H4 (cell line): ENCODE data around the gene ENDOV. TPM values are rescaled to one million over a fixed set of nuclear protein-coding genes. Genes with fewer than 3 reads are reported as not detected.

Source experiments
- DNase-seq: peaks from one replicate; pipeline ENCODE4 v3.0.0-alpha.2; 2015; ENCODE audit warnings: low spot score
- total RNA-seq: library from RNA; depleted of rRNA; stranded (reverse); fragments of >200 nt; shearing (Covaris generic); gene quantifications from 2 replicates; pipeline ENCODE4 v1.2.3, GENCODE V29; 2014

Gene ENDOV
- total RNA-seq, 1 experiment from 2014 or later: 33.6 TPM

- DNase-seq: peak; percentile 33
Measured at GRCh38 chr17:80449930-80450576, 35.1 kb downstream of the ENDOV start.

- DNase-seq: no peak
Measured at GRCh38 chr17:80451104-80451775, 36.3 kb downstream of the ENDOV start.

GRCh38 chr17:80452173-80452915 lies 37.4 kb downstream of the ENDOV start:
- DNase-seq: no peak

- DNase-seq: no peak
Measured at GRCh38 chr17:80453126-80453997, 38.4 kb downstream of the ENDOV start.

- no peak for DNase-seq
Measured at GRCh38 chr17:80453998-80454556, 39.1 kb downstream of the ENDOV start.

- peak; percentile 94 for DNase-seq
Measured at GRCh38 chr17:80454557-80455335, 39.8 kb downstream of the ENDOV start.

GRCh38 chr17:80455336-80455710 lies 40.4 kb downstream of the ENDOV start:
- DNase-seq: no peak

GRCh38 chr17:80455784-80456183 lies 40.8 kb downstream of the ENDOV start:
- DNase-seq: no peak

GRCh38 chr17:80456465-80457235 lies 41.7 kb downstream of the ENDOV start:
- DNase-seq: no peak

GRCh38 chr17:80457236-80457856 lies 42.4 kb downstream of the ENDOV start:
- no peak for DNase-seq

- no peak for DNase-seq
Measured at GRCh38 chr17:80458016-80458415, 43.0 kb downstream of the ENDOV start.

- DNase-seq: no peak
Measured at GRCh38 chr17:80459234-80459633, 44.3 kb downstream of the ENDOV start.

- DNase-seq: no peak
Measured at GRCh38 chr17:80460429-80460834, 45.5 kb downstream of the ENDOV start.

- no peak for DNase-seq
Measured at GRCh38 chr17:80461528-80462160, 46.7 kb downstream of the ENDOV start.

GRCh38 chr17:80463784-80464400 lies 48.9 kb downstream of the ENDOV start:
- no peak for DNase-seq

GRCh38 chr17:80464486-80464885 lies 49.5 kb downstream of the ENDOV start:
- DNase-seq: no peak

GRCh38 chr17:80465327-80465974 lies 50.5 kb downstream of the ENDOV start:
- no peak for DNase-seq

- DNase-seq: no peak
Measured at GRCh38 chr17:80466188-80466705, 51.3 kb downstream of the ENDOV start.
